HEK293T (cell line): ENCODE measurements around the gene NAP1L4.

Source experiments
- CTCF ChIA-PET: fragments of 350-600 bp; formaldehyde crosslinking; extraction: SDS; loops from one replicate; lab custom pipeline; 2021; ENCODE audit warnings: antibody characterized with exemption, inconsistent platforms; lab: Yijun Ruan, JAX
- POLR2A ChIA-PET: fragments of 350-600 bp; formaldehyde crosslinking; extraction: SDS; loops from one replicate; lab custom pipeline; 2020; ENCODE audit warnings: antibody characterized with exemption, inconsistent platforms; lab: Yijun Ruan, JAX
- DNase-seq: peaks from one replicate; pipeline ENCODE4 v3.0.0; 2012; ENCODE audit warnings: mixed read lengths; ENCODE audit errors: extremely low spot score
- ARNT ChIP-seq: fragments of 450-650 bp; IDR thresholded peaks from 2 replicates; pipeline ENCODE4 v1.6.1; 2017; ENCODE audit warnings: mild to moderate bottlenecking
- BHLHE40 ChIP-seq: fragments of 450-650 bp; IDR thresholded peaks from 2 replicates; pipeline ENCODE4 v1.6.1; 2016; ENCODE audit warnings: mild to moderate bottlenecking, moderate library complexity, borderline replicate concordance
- CTBP1 ChIP-seq: fragments of 450-650 bp; IDR thresholded peaks from 2 replicates; pipeline ENCODE4 v1.6.1; 2016; ENCODE audit warnings: borderline replicate concordance
- ELF4 ChIP-seq: fragments of 450-650 bp; IDR thresholded peaks from 2 replicates; pipeline ENCODE4 v1.6.1; 2017; ENCODE audit warnings: antibody characterized with exemption
- FOXA1 ChIP-seq: fragments of 450-650 bp; IDR thresholded peaks from 2 replicates; pipeline ENCODE4 v1.6.1; 2016; ENCODE audit warnings: mild to moderate bottlenecking
- FOXK2 ChIP-seq: fragments of 450-650 bp; IDR thresholded peaks from 2 replicates; pipeline ENCODE4 v1.6.1; 2016; ENCODE audit warnings: mild to moderate bottlenecking
- FOXM1 ChIP-seq: fragments of 450-650 bp; IDR thresholded peaks from 2 replicates; pipeline ENCODE4 v1.6.1; 2017; ENCODE audit warnings: mild to moderate bottlenecking, borderline replicate concordance
- HDGF ChIP-seq: fragments of 450-650 bp; IDR thresholded peaks from 2 replicates; pipeline ENCODE4 v1.6.1; 2017; ENCODE audit warnings: antibody characterized with exemption, borderline replicate concordance
- L3MBTL2 ChIP-seq: fragments of 450-650 bp; conservative IDR thresholded peaks from 2 replicates; pipeline ENCODE4 v1.6.1; 2016; ENCODE audit warnings: mild to moderate bottlenecking
- LEF1 ChIP-seq: fragments of 450-650 bp; IDR thresholded peaks from 2 replicates; pipeline ENCODE4 v1.6.1; 2017; ENCODE audit warnings: mild to moderate bottlenecking, borderline replicate concordance
- NFRKB ChIP-seq: fragments of 450-650 bp; IDR thresholded peaks from 2 replicates; pipeline ENCODE4 v1.6.1; 2016; ENCODE audit warnings: mild to moderate bottlenecking, moderate library complexity
- PKNOX1 ChIP-seq: fragments of 450-650 bp; IDR thresholded peaks from 2 replicates; pipeline ENCODE4 v1.6.1; 2016
- SP1 ChIP-seq: fragments of 450-650 bp; IDR thresholded peaks from 2 replicates; pipeline ENCODE4 v1.6.1; 2017
- SUZ12 ChIP-seq: fragments of 450-650 bp; IDR thresholded peaks from 2 replicates; pipeline ENCODE4 v1.6.1; 2016; ENCODE audit warnings: mild to moderate bottlenecking
- TARDBP ChIP-seq: fragments of 450-650 bp; IDR thresholded peaks from 2 replicates; pipeline ENCODE4 v1.6.1; 2016
- ZNF384 ChIP-seq: fragments of 450-650 bp; IDR thresholded peaks from 2 replicates; pipeline ENCODE4 v1.6.1; 2016

Gene NAP1L4

GRCh38 chr11:3035333-3035732 lies 43.2 kb upstream of the NAP1L4 start:
- ChIA-PET CTCF (interaction anchor here (0.6 to 7.2 kb wide), 2 partner anchors 56 to 156 kb away, joined by 3 to 45 read pairs; no protein-coding TSS in a partner anchor), POLR2A (no interaction called here)
- TF ChIP-seq CTBP1 (no peak), BHLHE40 (no peak), ZNF384 (no peak), FOXA1 (no peak), TARDBP (no peak), FOXK2 (no peak), PKNOX1 (no peak), HDGF (no peak), ARNT (no peak), NFRKB (no peak), LEF1 (no peak), SUZ12 (no peak), L3MBTL2 (no peak)
- no peak for DNase-seq

- TF ChIP-seq ARNT = no peak
- POLR2A ChIA-PET = no interaction called here
- CTCF ChIA-PET = no interaction called here
- DNase-seq = no peak
These were observed 38.4 kb upstream of the NAP1L4 start for GRCh38 chr11:3030289-3031070.

GRCh38 chr11:3028813-3029212 lies 36.7 kb upstream of the NAP1L4 start:
- TF ChIP-seq CTBP1 (no peak), ZNF384 (no peak), PKNOX1 (no peak), LEF1 (no peak), ELF4 (no peak), SUZ12 (no peak), BHLHE40 (no peak), FOXK2 (no peak)
- POLR2A ChIA-PET = no interaction called here
- no peak for DNase-seq
- CTCF ChIA-PET = no interaction called here

GRCh38 chr11:3026803-3027202 lies 34.7 kb upstream of the NAP1L4 start:
- CTCF ChIA-PET = interaction anchor here (1.6 kb wide), 1 partner anchor 11 kb away, joined by 3 read pairs; no protein-coding TSS in a partner anchor
- POLR2A ChIA-PET = interaction anchor here (0.7 to 1.5 kb wide), 2 partner anchors 14 to 35 kb away, joined by 3 read pairs; partner anchors contain the start of gene NAP1L4
- no peak for TF ChIP-seq LEF1
- no peak for TF ChIP-seq FOXM1
- no peak for TF ChIP-seq FOXK2
- no peak for TF ChIP-seq CTBP1
- no peak for TF ChIP-seq ELF4
- TF ChIP-seq HDGF = no peak
- TF ChIP-seq FOXA1 = no peak
- no peak for TF ChIP-seq SP1
- TF ChIP-seq ARNT = no peak
- TF ChIP-seq TARDBP = no peak
- TF ChIP-seq ZNF384 = no peak
- no peak for TF ChIP-seq NFRKB
- no peak for TF ChIP-seq PKNOX1
- no peak for TF ChIP-seq L3MBTL2
- no peak for DNase-seq

- ChIA-PET POLR2A (no interaction called here), CTCF (interaction anchor here (0.7 to 1.1 kb wide), 2 partner anchors 17 to 93 kb away, joined by 3 to 4 read pairs; no protein-coding TSS in a partner anchor)
- DNase-seq = no peak
- TF ChIP-seq SUZ12 = no peak
- no peak for TF ChIP-seq L3MBTL2
- no peak for TF ChIP-seq FOXK2
- TF ChIP-seq ARNT = no peak
- no peak for TF ChIP-seq FOXA1
- no peak for TF ChIP-seq HDGF
These were observed 30.9 kb upstream of the NAP1L4 start for GRCh38 chr11:3022982-3023381.

GRCh38 chr11:3022300-3022967 lies 30.3 kb upstream of the NAP1L4 start:
- no peak for TF ChIP-seq SUZ12
- no peak for TF ChIP-seq ARNT
- no peak for DNase-seq
- ChIA-PET CTCF (interaction anchor here (1.1 kb wide), 1 partner anchor 92 kb away, joined by 3 read pairs; no protein-coding TSS in a partner anchor), POLR2A (no interaction called here)
